ENCODE measurements around the gene SERPINF2.

DNA sequence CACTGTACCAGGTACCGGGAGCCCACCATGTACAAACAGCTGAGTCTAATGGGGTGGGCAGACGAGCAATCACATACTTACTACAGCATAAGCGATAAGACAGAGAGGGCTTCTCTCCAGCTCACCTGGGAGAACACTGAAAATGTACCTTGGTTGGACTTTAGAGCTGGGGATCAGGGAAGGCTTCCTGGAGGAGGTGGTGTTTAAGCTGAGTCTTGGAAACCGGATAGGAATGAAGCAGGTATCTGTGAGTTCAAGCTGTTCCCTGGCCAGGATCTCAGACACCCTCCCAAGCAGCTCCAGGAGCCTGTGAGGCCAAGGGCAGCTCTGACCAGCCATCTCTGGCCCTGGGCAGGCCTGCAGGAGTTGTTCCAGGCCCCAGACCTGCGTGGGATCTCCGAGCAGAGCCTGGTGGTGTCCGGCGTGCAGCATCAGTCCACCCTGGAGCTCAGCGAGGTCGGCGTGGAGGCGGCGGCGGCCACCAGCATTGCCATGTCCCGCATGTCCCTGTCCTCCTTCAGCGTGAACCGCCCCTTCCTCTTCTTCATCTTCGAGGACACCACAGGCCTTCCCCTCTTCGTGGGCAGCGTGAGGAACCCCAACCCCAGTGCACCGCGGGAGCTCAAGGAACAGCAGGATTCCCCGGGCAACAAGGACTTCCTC lies 11.2 kb downstream of the SERPINF2 start:
- TF ChIP-seq POLR2AphosphoS5 (IDR thresholded peaks at IDR 0.05; ENCODE audit: borderline replicate concordance, low read depth, low read length) (no peak), EZH2 (IDR thresholded peaks at IDR 0.05) (no peak)
